ENCODE data around the gene DCAF4.
"Not testable (repeated sequence)": the region's sequence is repeated elsewhere in the genome, so short reads cannot be mapped to it uniquely, and the experiment has no call there.

The DCAF4 gene

GRCh38 chr14:72961579-72962335 is 35.5 kb downstream of the DCAF4 start:
- Histone ChIP-seq H3K4me3 (ENCODE audit: low read depth in 1 of 5, low read length in 5 of 5) (no peak overlapping the region), H3K36me3 (ENCODE audit: control insufficient read depth in 5 of 5, insufficient read depth in 5 of 5, low read length in 5 of 5) (peaks cover 11 to 45% (median 34%) of the 10 kb centered on the region in 5 donors), H3K4me1 (ENCODE audit: control insufficient read depth in 5 of 5, insufficient read depth in 5 of 5, low read length in 5 of 5) (no peaks in the 10 kb centered on the region), H3K27me3 (ENCODE audit: control insufficient read depth in 5 of 5, insufficient read depth in 4 of 5, low read length in 5 of 5) (no peaks in the 10 kb centered on the region), H3K9me3 (ENCODE audit: control insufficient read depth in 5 of 5, low read length in 5 of 5) (no peaks in the 10 kb centered on the region), H3K27ac (ENCODE audit: low read depth, low read length) (no peak overlapping the region), H3K9ac (ENCODE audit: low read length in 5 of 5) (no peak overlapping the region)

GRCh38 chr14:72962336-72962754 is 36.1 kb downstream of the DCAF4 start:
- H3K9me3 ChIP-seq (ENCODE audit: control insufficient read depth in 5 of 5, low read length in 5 of 5); H3K4me1 ChIP-seq (ENCODE audit: control insufficient read depth in 5 of 5, insufficient read depth in 5 of 5, low read length in 5 of 5); H3K27me3 ChIP-seq (ENCODE audit: control insufficient read depth in 5 of 5, insufficient read depth in 4 of 5, low read length in 5 of 5); H3K9ac ChIP-seq (ENCODE audit: low read length in 5 of 5); H3K27ac ChIP-seq (ENCODE audit: low read depth, low read length); H3K4me3 ChIP-seq (ENCODE audit: low read depth in 1 of 5, low read length in 5 of 5): not testable (repeated sequence)
- H3K36me3 ChIP-seq (ENCODE audit: control insufficient read depth in 5 of 5, insufficient read depth in 5 of 5, low read length in 5 of 5): peaks cover 9 to 43% (median 30%) of the 10 kb centered on the region in 5 donors

- H3K27me3 ChIP-seq (ENCODE audit: control insufficient read depth in 5 of 5, insufficient read depth in 4 of 5, low read length in 5 of 5): no peaks in the 10 kb centered on the region
- H3K4me1 ChIP-seq (ENCODE audit: control insufficient read depth in 5 of 5, insufficient read depth in 5 of 5, low read length in 5 of 5): no peaks in the 10 kb centered on the region
- no peak overlapping the region for H3K4me3 ChIP-seq (ENCODE audit: low read depth in 1 of 5, low read length in 5 of 5)
- H3K27ac ChIP-seq (ENCODE audit: low read depth, low read length): no peak overlapping the region
- no peak overlapping the region for H3K9ac ChIP-seq (ENCODE audit: low read length in 5 of 5)
- H3K9me3 ChIP-seq (ENCODE audit: control insufficient read depth in 5 of 5, low read length in 5 of 5): no peaks in the 10 kb centered on the region
- H3K36me3 ChIP-seq (ENCODE audit: control insufficient read depth in 5 of 5, insufficient read depth in 5 of 5, low read length in 5 of 5): peaks cover 4 to 43% (median 30%) of the 10 kb centered on the region in 5 donors
Measured at GRCh38 chr14:72962829-72963312, 36.6 kb downstream of the DCAF4 start.

- no peak overlapping the region for H3K4me3 ChIP-seq (ENCODE audit: low read depth in 1 of 5, low read length in 5 of 5)
- no peak overlapping the region for H3K27ac ChIP-seq (ENCODE audit: low read depth, low read length)
- H3K36me3 ChIP-seq (ENCODE audit: control insufficient read depth in 5 of 5, insufficient read depth in 5 of 5, low read length in 5 of 5): peaks cover 0 to 43% (median 22%) of the 10 kb centered on the region in 5 donors
- H3K4me1 ChIP-seq (ENCODE audit: control insufficient read depth in 5 of 5, insufficient read depth in 5 of 5, low read length in 5 of 5): no peaks in the 10 kb centered on the region
- H3K9ac ChIP-seq (ENCODE audit: low read length in 5 of 5): no peak overlapping the region
- H3K27me3 ChIP-seq (ENCODE audit: control insufficient read depth in 5 of 5, insufficient read depth in 4 of 5, low read length in 5 of 5): no peaks in the 10 kb centered on the region
- H3K9me3 ChIP-seq (ENCODE audit: control insufficient read depth in 5 of 5, low read length in 5 of 5): no peaks in the 10 kb centered on the region
Measured at GRCh38 chr14:72965249-72965648, 39.0 kb downstream of the DCAF4 start.

GRCh38 chr14:72966038-72966437 is 39.8 kb downstream of the DCAF4 start:
- H3K36me3 ChIP-seq (ENCODE audit: control insufficient read depth in 5 of 5, insufficient read depth in 5 of 5, low read length in 5 of 5): peaks cover 0 to 44% (median 24%) of the 10 kb centered on the region in 5 donors

GRCh38 chr14:72968316-72968715 is 42.1 kb downstream of the DCAF4 start:
- Histone ChIP-seq H3K36me3 (ENCODE audit: control insufficient read depth in 5 of 5, insufficient read depth in 5 of 5, low read length in 5 of 5) (peaks cover 0 to 59% (median 42%) of the 10 kb centered on the region in 5 donors), H3K9ac (ENCODE audit: low read length in 5 of 5) (no peak overlapping the region), H3K27me3 (ENCODE audit: control insufficient read depth in 5 of 5, insufficient read depth in 4 of 5, low read length in 5 of 5) (no peaks in the 10 kb centered on the region), H3K9me3 (ENCODE audit: control insufficient read depth in 5 of 5, low read length in 5 of 5) (no peaks in the 10 kb centered on the region), H3K27ac (ENCODE audit: low read depth, low read length) (no peak overlapping the region), H3K4me1 (ENCODE audit: control insufficient read depth in 5 of 5, insufficient read depth in 5 of 5, low read length in 5 of 5) (no peaks in the 10 kb centered on the region), H3K4me3 (ENCODE audit: low read depth in 1 of 5, low read length in 5 of 5) (no peak overlapping the region)

More at GRCh38 chr14:72966038-72966437, 39.8 kb downstream of the DCAF4 start:
- no peaks in the 10 kb centered on the region for H3K9me3 ChIP-seq (ENCODE audit: control insufficient read depth in 5 of 5, low read length in 5 of 5)
- H3K4me1 ChIP-seq (ENCODE audit: control insufficient read depth in 5 of 5, insufficient read depth in 5 of 5, low read length in 5 of 5): no peaks in the 10 kb centered on the region
- no peak overlapping the region for H3K4me3 ChIP-seq (ENCODE audit: low read depth in 1 of 5, low read length in 5 of 5)
- no peak overlapping the region for H3K27ac ChIP-seq (ENCODE audit: low read depth, low read length)
- no peak overlapping the region for H3K9ac ChIP-seq (ENCODE audit: low read length in 5 of 5)
- no peaks in the 10 kb centered on the region for H3K27me3 ChIP-seq (ENCODE audit: control insufficient read depth in 5 of 5, insufficient read depth in 4 of 5, low read length in 5 of 5)

- Histone ChIP-seq H3K27me3 (ENCODE audit: control insufficient read depth in 5 of 5, insufficient read depth in 4 of 5, low read length in 5 of 5) (no peaks in the 10 kb centered on the region), H3K4me3 (ENCODE audit: low read depth in 1 of 5, low read length in 5 of 5) (no peak overlapping the region), H3K27ac (ENCODE audit: low read depth, low read length) (no peak overlapping the region), H3K9me3 (ENCODE audit: control insufficient read depth in 5 of 5, low read length in 5 of 5) (no peaks in the 10 kb centered on the region), H3K36me3 (ENCODE audit: control insufficient read depth in 5 of 5, insufficient read depth in 5 of 5, low read length in 5 of 5) (peaks cover 6 to 77% (median 60%) of the 10 kb centered on the region in 5 donors), H3K4me1 (ENCODE audit: control insufficient read depth in 5 of 5, insufficient read depth in 5 of 5, low read length in 5 of 5) (no peaks in the 10 kb centered on the region), H3K9ac (ENCODE audit: low read length in 5 of 5) (no peak overlapping the region)
Measured at GRCh38 chr14:72970058-72970630, 43.9 kb downstream of the DCAF4 start.

GRCh38 chr14:72970824-72971434 is 44.7 kb downstream of the DCAF4 start:
- no peak overlapping the region for H3K27ac ChIP-seq (ENCODE audit: low read depth, low read length)
- no peaks in the 10 kb centered on the region for H3K27me3 ChIP-seq (ENCODE audit: control insufficient read depth in 5 of 5, insufficient read depth in 4 of 5, low read length in 5 of 5)
- H3K9ac ChIP-seq (ENCODE audit: low read length in 5 of 5): no peak overlapping the region
- H3K4me3 ChIP-seq (ENCODE audit: low read depth in 1 of 5, low read length in 5 of 5): no peak overlapping the region
- peaks cover 6 to 85% (median 68%) of the 10 kb centered on the region in 5 donors for H3K36me3 ChIP-seq (ENCODE audit: control insufficient read depth in 5 of 5, insufficient read depth in 5 of 5, low read length in 5 of 5)
- no peaks in the 10 kb centered on the region for H3K9me3 ChIP-seq (ENCODE audit: control insufficient read depth in 5 of 5, low read length in 5 of 5)
- no peaks in the 10 kb centered on the region for H3K4me1 ChIP-seq (ENCODE audit: control insufficient read depth in 5 of 5, insufficient read depth in 5 of 5, low read length in 5 of 5)

- Histone ChIP-seq H3K4me3 (ENCODE audit: low read depth in 1 of 5, low read length in 5 of 5) (no peak overlapping the region), H3K9me3 (ENCODE audit: control insufficient read depth in 5 of 5, low read length in 5 of 5) (no peaks in the 10 kb centered on the region), H3K36me3 (ENCODE audit: control insufficient read depth in 5 of 5, insufficient read depth in 5 of 5, low read length in 5 of 5) (peaks cover 9 to 93% (median 83%) of the 10 kb centered on the region in 5 donors), H3K9ac (ENCODE audit: low read length in 5 of 5) (no peak overlapping the region), H3K27me3 (ENCODE audit: control insufficient read depth in 5 of 5, insufficient read depth in 4 of 5, low read length in 5 of 5) (no peaks in the 10 kb centered on the region), H3K27ac (ENCODE audit: low read depth, low read length) (no peak overlapping the region), H3K4me1 (ENCODE audit: control insufficient read depth in 5 of 5, insufficient read depth in 5 of 5, low read length in 5 of 5) (no peaks in the 10 kb centered on the region)
Measured at GRCh38 chr14:72974661-72975060, 48.4 kb downstream of the DCAF4 start.

GRCh38 chr14:72975770-72976169 is 49.5 kb downstream of the DCAF4 start:
- Histone ChIP-seq H3K36me3 (ENCODE audit: control insufficient read depth in 5 of 5, insufficient read depth in 5 of 5, low read length in 5 of 5) (peaks cover 9 to 89% (median 79%) of the 10 kb centered on the region in 5 donors), H3K27me3 (ENCODE audit: control insufficient read depth in 5 of 5, insufficient read depth in 4 of 5, low read length in 5 of 5) (no peaks in the 10 kb centered on the region), H3K27ac (ENCODE audit: low read depth, low read length) (no peak overlapping the region), H3K4me1 (ENCODE audit: control insufficient read depth in 5 of 5, insufficient read depth in 5 of 5, low read length in 5 of 5) (no peaks in the 10 kb centered on the region), H3K9me3 (ENCODE audit: control insufficient read depth in 5 of 5, low read length in 5 of 5) (no peaks in the 10 kb centered on the region), H3K4me3 (ENCODE audit: low read depth in 1 of 5, low read length in 5 of 5) (no peak overlapping the region), H3K9ac (ENCODE audit: low read length in 5 of 5) (no peak overlapping the region)
